Prostate gland (tissue), 2 donors: ENCODE data around the gene PRSS21.

ENCODE experiments used
- POLR2A ChIP-seq: fragments of 450-650 bp; IDR thresholded peaks from one replicate; pipeline ENCODE4 v1.6.1; 2016; ENCODE audit warnings: antibody characterized with exemption, mild to moderate bottlenecking
- TF ChIP-seq, protein P1 (sequence below), 4 experiments: fragments of 200-600 bp in 2 of 4; fragments of 450-650 bp in 2 of 4; sonication (generic) in 2 of 4; IDR thresholded peaks; 1 replicate in 3 of 4; 2 replicates in 1 of 4; pipeline ENCODE4 v1.5.1; 2016 to 2019; ENCODE audit warnings: antibody characterized with exemption in 4 of 4, mild to moderate bottlenecking in 2 of 4, moderate library complexity in 2 of 4

GRCh38 chr16:2773188-2773968, 43.7 kb upstream of the PRSS21 start:
- TF ChIP-seq, protein P1, sequence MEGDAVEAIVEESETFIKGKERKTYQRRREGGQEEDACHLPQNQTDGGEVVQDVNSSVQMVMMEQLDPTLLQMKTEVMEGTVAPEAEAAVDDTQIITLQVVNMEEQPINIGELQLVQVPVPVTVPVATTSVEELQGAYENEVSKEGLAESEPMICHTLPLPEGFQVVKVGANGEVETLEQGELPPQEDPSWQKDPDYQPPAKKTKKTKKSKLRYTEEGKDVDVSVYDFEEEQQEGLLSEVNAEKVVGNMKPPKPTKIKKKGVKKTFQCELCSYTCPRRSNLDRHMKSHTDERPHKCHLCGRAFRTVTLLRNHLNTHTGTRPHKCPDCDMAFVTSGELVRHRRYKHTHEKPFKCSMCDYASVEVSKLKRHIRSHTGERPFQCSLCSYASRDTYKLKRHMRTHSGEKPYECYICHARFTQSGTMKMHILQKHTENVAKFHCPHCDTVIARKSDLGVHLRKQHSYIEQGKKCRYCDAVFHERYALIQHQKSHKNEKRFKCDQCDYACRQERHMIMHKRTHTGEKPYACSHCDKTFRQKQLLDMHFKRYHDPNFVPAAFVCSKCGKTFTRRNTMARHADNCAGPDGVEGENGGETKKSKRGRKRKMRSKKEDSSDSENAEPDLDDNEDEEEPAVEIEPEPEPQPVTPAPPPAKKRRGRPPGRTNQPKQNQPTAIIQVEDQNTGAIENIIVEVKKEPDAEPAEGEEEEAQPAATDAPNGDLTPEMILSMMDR (IDR thresholded peaks at IDR 0.05): no peak
- TF ChIP-seq POLR2A: no peak
